GM18508 (cell line): ENCODE measurements around the gene ANKLE2.

Experiments
- ATAC-seq: cut with Tn5 transposase; IDR thresholded peaks from one replicate; pipeline ENCODE4 v1.9.1; 2021; ENCODE audit warnings: moderate number of reproducible peaks; ENCODE audit not compliant: insufficient read depth, unreplicated experiment

ANKLE2 gene

GRCh38 chr12:132748319-132748718 is 13.3 kb downstream of the ANKLE2 start:
- no peak for ATAC-seq

DNA sequence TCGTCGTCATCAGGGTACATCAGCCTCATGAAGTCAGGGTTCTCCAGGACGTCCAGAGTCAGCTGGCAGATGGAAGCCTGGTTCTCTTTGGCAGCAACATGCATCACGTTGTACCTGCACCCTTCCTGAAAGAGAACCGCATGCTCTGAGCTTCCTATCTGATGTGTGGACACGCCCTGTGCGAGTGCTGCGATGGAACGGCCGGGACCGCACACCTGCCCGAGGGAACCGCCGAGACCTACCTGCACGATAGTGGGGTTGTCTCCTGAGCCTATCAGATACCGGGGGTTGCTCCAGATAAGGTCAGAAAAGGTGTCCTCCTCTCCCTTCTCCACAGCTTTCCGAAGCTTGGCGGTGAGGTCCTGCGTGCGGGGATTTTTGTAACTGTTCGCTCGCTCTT is 13.7 kb downstream of the ANKLE2 start:
- ATAC-seq = no peak

- ATAC-seq = no peak
These were observed 14.2 kb downstream of the ANKLE2 start for GRCh38 chr12:132747395-132747794.

DNA sequence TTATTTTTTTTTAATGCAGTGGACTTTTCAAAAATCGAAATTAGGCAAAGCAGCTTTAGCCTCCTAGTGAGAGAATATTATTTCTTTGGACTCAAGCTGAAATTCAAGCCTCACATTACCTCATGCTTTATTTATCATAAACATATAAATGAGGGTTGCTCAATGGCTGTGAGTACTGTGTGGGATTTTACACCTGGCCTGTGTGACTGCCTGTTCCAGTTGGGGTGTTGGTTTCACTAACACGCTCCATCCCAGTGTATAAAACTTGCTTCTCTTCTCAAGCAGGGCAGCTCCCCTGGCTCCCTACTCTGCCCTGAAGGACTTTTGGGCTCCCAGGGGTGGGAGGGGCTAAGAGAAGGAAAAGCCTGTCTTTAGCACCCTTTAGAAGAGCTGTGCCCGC is 15.0 kb downstream of the ANKLE2 start:
- no peak for ATAC-seq

DNA sequence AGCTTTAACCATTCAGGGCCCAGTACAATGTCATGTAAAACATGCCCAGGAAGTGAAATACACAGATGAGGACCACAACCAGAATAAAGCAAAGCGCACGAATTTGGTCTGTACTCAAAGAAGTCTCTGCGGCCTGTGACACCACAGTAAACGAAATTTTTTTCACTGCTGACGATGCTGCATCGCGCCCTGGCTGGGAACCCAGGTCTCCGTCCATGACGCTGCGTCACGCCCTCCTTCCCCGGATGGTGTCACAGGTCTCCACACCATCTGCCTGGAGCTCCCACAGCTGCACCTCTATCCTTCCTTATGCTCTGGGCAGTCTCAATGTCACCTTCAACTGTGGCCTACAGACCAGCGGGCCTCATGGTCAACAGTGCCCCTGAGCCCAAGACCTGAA is 17.8 kb downstream of the ANKLE2 start:
- no peak for ATAC-seq

DNA sequence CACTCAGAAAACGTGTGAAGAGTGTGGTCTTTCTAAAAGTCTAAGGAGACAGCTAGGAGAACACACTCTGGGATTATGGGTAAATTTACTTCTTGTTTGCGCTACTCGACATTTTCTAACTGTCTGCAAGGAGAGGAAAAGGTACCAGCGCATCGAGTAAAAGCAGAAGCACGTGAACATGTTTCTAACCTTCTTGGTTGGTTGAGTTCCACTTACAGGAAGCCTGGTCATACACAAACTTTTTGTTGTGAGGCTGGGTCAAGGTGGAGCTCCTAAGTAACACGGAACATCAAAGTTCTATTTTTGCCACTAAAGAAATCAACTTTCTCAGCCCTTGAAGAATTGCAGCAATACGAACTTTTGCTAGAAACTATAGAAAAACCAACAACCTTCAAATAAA is 20.0 kb downstream of the ANKLE2 start:
- ATAC-seq = no peak

DNA sequence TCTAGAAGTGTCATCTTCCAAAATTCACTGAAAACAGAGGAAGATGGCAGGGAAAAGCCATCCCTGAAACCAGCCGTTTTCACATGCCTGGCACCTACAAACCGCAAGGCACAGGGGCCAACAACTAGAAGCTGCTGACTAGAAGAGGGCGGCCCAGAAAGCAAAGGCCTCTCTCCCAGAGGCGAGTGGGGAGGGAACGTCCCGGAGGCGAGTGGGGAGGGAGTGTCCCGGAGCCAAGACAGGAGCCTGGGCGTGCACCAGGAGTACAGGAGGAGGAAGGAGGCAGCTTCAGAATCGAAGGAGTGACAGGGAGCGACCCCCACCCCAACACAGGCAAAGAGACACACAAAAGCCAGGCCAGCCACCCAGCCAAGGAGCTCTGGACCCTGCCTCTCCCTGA is 21.0 kb downstream of the ANKLE2 start:
- no peak for ATAC-seq

- ATAC-seq = no peak
These were observed 21.4 kb downstream of the ANKLE2 start for GRCh38 chr12:132740313-132740646.

DNA sequence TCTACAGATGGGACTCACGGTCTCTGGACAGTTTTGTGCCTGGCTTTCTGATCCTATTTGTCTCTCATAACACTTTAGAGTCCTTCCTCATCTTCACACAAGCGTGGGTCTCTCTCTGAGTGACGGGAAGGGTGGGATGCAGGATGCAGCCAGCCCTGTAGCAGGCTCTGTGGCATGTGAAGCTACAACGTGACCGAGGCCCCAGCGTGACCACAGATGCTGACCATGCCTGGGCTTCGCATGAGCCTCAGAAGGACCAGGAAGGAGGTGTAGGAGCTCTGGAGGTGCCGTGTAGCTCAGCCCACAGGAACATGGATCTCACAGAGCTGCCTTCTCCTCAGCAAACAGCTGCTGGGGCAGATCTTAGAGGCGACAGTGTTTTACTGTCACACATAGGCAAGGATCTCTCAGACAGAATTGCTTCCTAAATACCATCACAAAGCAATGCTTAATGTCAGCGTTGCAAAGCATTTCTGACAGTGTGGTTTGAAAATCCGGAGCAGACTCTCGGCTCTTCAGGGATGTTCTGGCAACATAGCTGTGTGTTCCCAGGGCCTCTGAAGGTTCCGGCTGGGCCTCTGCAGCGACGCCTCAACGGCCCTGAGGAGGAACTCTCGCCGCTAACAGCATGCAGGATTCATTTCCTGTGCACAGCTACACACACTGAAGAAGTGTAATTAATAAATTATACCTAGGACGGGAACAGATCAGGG is 21.9 kb downstream of the ANKLE2 start:
- ATAC-seq = no peak

DNA sequence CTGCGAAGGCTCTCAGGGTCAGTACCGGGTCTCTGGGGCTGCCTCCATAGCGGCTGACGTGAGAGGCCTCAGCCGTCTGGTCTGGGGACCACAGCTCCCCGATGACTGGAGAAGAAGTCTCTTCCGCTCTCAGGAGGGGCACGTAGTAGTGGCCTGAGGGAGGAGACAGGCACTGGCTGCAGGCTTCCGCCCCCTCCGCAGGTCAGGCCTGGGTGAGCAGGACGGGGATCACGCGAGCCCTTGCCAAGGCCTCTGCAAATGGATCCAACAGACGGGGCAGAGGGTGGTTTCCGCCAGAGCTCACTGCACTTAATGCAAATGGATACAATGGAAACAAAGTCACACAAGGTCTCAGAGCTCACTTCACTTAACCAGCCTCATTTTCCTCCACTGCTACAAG is 24.7 kb downstream of the ANKLE2 start:
- no peak for ATAC-seq

GRCh38 chr12:132736378-132736777 is 25.3 kb downstream of the ANKLE2 start:
- ATAC-seq = no peak

DNA sequence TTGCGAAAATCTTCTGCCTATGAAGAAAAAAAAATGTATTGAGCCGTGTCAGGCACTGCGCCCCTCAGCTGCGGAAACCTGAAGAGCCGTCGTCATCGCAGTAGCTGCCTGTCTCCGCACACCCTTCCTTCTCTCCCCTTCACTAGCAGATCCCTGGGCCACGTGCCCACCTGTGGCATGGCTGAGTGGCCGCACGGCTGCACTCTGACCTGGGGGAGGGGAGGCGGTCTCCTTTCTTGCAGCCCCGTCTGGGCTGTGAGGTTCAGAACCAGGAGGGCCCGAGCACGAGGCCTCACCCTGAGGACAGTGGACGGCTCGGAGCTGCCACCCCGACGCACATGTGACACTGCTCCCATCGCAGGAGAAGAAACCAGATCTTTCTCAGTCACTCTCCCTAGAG is 26.1 kb downstream of the ANKLE2 start:
- no peak for ATAC-seq

DNA sequence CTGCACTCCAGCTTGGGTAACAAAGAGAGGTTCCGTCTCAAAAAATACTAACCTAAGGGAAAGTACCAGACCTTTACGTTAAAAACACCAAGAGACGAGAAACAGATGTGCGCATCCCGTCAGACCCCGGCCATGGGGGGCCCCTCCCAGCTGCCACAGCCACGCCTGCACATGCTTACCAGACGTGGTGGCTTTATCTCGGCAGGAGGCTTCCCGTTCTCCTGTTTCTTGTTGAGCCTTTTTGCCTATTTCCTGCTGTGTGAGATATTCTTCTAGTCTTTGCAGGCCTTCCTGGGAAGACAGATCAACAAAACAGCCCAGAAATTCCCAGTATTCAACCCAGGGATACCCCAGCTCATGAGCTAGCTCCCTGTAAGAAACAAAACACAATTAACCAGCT is 27.4 kb downstream of the ANKLE2 start:
- no peak for ATAC-seq

DNA sequence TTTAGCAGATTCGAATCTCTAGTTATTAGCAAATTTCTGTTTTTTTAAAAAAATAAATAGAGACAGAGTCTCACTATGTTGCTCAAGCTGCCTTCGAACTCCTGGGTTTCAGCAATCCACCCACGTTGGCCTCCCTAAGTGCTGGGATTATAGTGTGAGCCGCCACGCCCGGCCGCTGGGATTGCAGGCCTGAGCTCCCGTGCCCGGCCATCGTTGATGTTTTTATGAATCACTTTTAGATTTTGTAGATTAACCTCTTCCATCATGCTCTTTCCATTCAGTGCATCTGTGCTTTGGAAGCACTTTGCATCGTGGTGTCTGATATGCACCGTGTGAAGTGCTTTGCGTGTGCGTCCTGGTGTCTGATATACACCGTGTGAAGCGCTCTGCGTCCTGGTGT is 30.1 kb downstream of the ANKLE2 start:
- ATAC-seq = no peak

- ATAC-seq = no peak
These were observed 31.3 kb downstream of the ANKLE2 start for GRCh38 chr12:132730353-132730752.

- ATAC-seq = no peak
These were observed 31.9 kb downstream of the ANKLE2 start for GRCh38 chr12:132729541-132730320.

DNA sequence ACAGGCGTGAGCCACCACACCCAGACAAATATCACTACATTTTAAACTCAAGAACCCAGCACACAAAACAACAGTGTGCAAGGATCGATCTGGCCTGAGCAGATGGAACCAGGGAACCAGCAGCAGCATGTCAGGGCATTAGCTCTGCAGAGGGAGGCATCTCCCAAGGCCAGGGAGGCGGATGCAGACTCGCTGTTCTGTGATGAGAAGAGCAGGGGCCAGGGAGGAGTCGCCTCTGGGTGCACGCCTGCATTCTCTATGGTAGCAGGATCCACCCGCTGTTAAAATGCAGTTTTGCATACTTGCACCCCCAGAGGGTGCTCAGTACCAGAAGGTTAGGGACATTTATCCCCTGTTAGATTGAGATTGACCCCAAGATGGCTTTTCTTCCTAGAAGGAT is 33.1 kb downstream of the ANKLE2 start:
- ATAC-seq = no peak

DNA sequence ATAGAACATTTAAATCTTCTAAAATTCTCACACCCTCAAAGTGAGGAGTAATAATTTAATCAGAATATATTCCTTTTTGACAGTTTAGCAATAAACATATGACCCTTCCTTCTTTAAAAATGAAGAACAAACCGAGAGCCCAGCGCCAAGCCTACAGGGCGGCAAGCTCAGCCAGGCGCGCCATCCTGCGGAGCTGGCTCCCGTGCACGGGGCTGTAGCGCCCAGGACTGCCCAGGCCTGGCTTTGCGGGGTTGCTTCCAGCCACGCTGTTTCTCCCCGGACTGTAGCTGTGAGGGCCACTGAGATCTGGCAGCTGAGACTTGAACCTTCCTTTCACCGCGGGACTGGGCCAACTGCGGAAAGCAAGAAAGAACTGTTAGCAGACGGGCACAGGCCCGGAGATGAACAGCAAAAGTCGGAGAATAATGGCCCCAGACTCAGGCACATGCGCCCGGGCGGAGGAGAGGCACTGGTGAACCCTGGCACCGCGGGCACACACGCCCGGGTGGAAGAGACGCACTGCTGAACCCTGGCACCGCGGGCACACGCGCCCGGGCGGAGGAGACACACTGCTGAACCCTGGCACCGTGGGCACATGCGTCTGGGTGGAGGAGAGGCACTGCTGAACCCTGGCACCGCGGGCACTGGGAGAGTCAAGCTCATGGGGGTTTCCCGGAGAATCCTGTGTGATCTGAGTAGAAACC is 34.4 kb downstream of the ANKLE2 start:
- ATAC-seq = no peak

- ATAC-seq = no peak
These were observed 35.2 kb downstream of the ANKLE2 start for GRCh38 chr12:132726386-132726785.

- ATAC-seq = no peak
These were observed 37.0 kb downstream of the ANKLE2 start for GRCh38 chr12:132724506-132725241.

DNA sequence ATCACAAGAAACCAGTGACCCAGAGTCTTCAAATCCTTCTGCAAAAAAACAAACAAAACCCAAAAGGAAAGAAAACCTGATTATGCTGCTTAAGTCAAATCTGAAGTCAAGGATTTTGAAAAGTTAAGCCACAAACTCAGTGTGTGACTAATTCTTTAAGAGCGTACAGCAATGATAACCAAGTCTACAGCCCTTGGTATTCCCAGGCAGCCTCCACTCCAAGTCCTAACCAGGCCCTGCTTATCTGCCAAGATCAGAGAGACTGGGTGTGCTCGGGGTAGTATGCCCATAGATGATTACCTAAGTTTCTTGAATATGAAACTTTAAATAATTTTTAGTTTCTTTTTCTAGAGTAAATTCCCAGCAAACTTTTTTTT is 37.9 kb downstream of the ANKLE2 start:
- no peak for ATAC-seq
